ENCODE results near the gene PTCHD1. TPM values are rescaled to one million over a fixed set of nuclear protein-coding genes. Genes with fewer than 3 reads are reported as not detected.

PTCHD1 gene
- total and polyA plus RNA-seq, 9 of the 15 experiments (the other 6 are each of a cell fraction or from before 2014, with no cell fraction given): not detected

DNA sequence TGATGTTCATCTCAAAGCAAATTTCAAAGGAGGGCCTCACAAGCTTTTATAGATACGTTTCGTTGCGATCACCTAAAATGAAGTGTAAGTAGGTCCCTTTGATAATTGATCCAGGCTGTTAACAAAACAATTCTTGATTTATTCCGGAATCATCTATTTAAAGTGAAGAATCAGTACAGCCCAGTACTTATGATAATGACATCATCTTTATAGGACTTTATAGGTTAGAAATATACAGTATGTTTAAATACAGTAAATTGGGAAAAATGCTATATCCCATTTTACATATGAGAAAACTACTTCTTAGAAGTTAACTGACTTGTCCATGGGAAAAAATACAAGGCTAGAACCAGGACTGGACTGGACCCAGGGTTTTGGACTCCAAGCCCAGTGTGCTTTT, 3.7 kb downstream of the PTCHD1 start:
- Histone ChIP-seq H3K4me3 (no peak overlapping the region), H2AFZ (ENCODE audit: low read depth, low read length) (no peak overlapping the region), H3K36me3 (ENCODE audit: control insufficient read depth, insufficient read depth, low read length) (no peaks in the 10 kb centered on the region), H3K4me1 (replicated peaks in 1 of 2; ENCODE audit: control insufficient read depth in 2 of 2, insufficient read depth in 2 of 2, low read length in 2 of 2) (peaks cover 0 to 3% of the 10 kb centered on the region in 2 experiments; a peak in 1 of 5 replicates), H3K79me2 (ENCODE audit: control insufficient read depth, insufficient read depth, low read length) (no peaks in the 10 kb centered on the region), H3K4me2 (ENCODE audit: insufficient read depth, low read length) (no peak overlapping the region), H3K9me3 (replicated peaks; ENCODE audit: control insufficient read depth, insufficient read depth, low read depth, low read length) (no peaks in the 10 kb centered on the region), H3K27me3 (ENCODE audit: control insufficient read depth in 2 of 2, insufficient read depth in 2 of 2, low read length in 2 of 2) (peaks cover 0 to 2% of the 10 kb centered on the region in 2 experiments; a peak in 1 of 5 replicates), H4K20me1 (replicated peaks; ENCODE audit: control insufficient read depth, insufficient read depth, low read length) (no peaks in the 10 kb centered on the region), H3K9me1 (ENCODE audit: control insufficient read depth, insufficient read depth, low read length) (no peaks in the 10 kb centered on the region), H3K27ac (ENCODE audit: extremely low read depth, low read depth, low read length) (no peak overlapping the region), H3K9ac (ENCODE audit: insufficient read depth in 1 of 2, low read depth in 2 of 2, low read length in 2 of 2) (no peak overlapping the region)
- ChIA-PET POLR2A (no interaction called here), CTCF (ENCODE audit: low intra/inter-chr PET ratio) (no interaction called here)
- no TSS peak for BruUV-seq (replicated peaks)
- WGBS (ENCODE audit: insufficient coverage, low coverage, missing lambda C conversion rate): 0% methylated on average over 4 of the region's 4 CpGs
- FAIRE-seq (no peak), ATAC-seq (no peak), DNase-seq (ENCODE audit: extremely low read depth in 1 of 4, low spot score in 3 of 4) (no peak)
- no peak for TF ChIP-seq ETS1 (conservative IDR thresholded peaks at IDR 0.05; ENCODE audit: control insufficient read depth, low read depth, low read length)
- no peak for TF ChIP-seq KAT7 (CRISPR knock-in tag; IDR thresholded peaks at IDR 0.05; ENCODE audit: borderline replicate concordance)
- no peak for TF ChIP-seq ZKSCAN3 (CRISPR knock-in tag; IDR thresholded peaks at IDR 0.05)
- TF ChIP-seq MIER1 (IDR thresholded peaks at IDR 0.05; ENCODE audit: low read depth): no peak
- no peak for TF ChIP-seq PHF8 (IDR thresholded peaks at IDR 0.05; ENCODE audit: borderline replicate concordance, low read length)
- TF ChIP-seq ZNF316 (IDR thresholded peaks at IDR 0.05): no peak
- no peak for TF ChIP-seq CCNT2 (IDR thresholded peaks at IDR 0.05; ENCODE audit: borderline replicate concordance, extremely low read depth, insufficient read length, low read depth, low read length)
- TF ChIP-seq HNRNPL (IDR thresholded peaks at IDR 0.05; ENCODE audit: low read depth, low read length): no peak
- no peak for TF ChIP-seq ZNF174 (CRISPR knock-in tag; IDR thresholded peaks at IDR 0.05)
- no peak for TF ChIP-seq TBP (optimal IDR thresholded peaks at IDR 0.05; ENCODE audit: low read depth, low read length)
- TF ChIP-seq TEAD1 (CRISPR knock-in tag; IDR thresholded peaks at IDR 0.05): no peak
- in situ Hi-C loops (cut with MboI) (no loop called here), intact Hi-C loops (cut with micrococcal nuclease) (no loop called here)

All from K562 (cell line).